Ovary (tissue), 3 donors: ENCODE results near the gene CAB39.
"Not testable (repeated sequence)": the region's sequence is repeated elsewhere in the genome, so short reads cannot be mapped to it uniquely, and the experiment has no call there.

Experiments used
- CTCF ChIP-seq, 3 donors: fragments of 450-650 bp in 2 of 3; fragments of 200-600 bp in 1 of 3; IDR thresholded peaks; one replicate each; pipeline versions ENCODE4 v1.5.1 to v1.8.0; 2016 to 2022; ENCODE audit warnings: antibody characterized with exemption in 3 of 3, mild to moderate bottlenecking in 1 of 3
- EP300 ChIP-seq: sonication (generic); formaldehyde crosslinking; IDR thresholded peaks from one replicate; pipeline ENCODE4 v1.6.1; 2017; ENCODE audit warnings: antibody characterized with exemption
- POLR2A ChIP-seq: fragments of 450-650 bp; IDR thresholded peaks from one replicate; pipeline ENCODE4 v1.6.1; 2017; ENCODE audit warnings: antibody characterized with exemption, mild to moderate bottlenecking, moderate library complexity
- donor health status: DM: no; HTN: no; CAD: no.

GRCh38 chr2:230702457-230702856 lies 10.2 kb upstream of the CAB39 start:
- not testable (repeated sequence) for TF ChIP-seq CTCF (IDR thresholded peaks at IDR 0.05); EP300; POLR2A
